Trophoblast cell (in vitro differentiated cells and primary cell): ENCODE data around the gene PRKRIP1.
A peak's percentile ranks its signal among the peaks of the same experiment; 100 is the strongest.

Experiments used
- DNase-seq, 2 donors: peaks; one replicate each; pipeline ENCODE4 v3.0.0-alpha.2; 2016
- H2AFZ ChIP-seq: 2 replicates; pipeline ENCODE4 v1.6.1; 2013; ENCODE audit warnings: low read length, moderate library complexity, mild to moderate bottlenecking; ENCODE audit not compliant: insufficient read depth, poor library complexity
- H2AK5ac ChIP-seq: 2 replicates; pipeline ENCODE4 v1.6.1; 2013; ENCODE audit warnings: mild to moderate bottlenecking, low read length
- H2BK120ac ChIP-seq: 2 replicates; pipeline ENCODE4 v1.6.1; 2013; ENCODE audit warnings: low read length, mild to moderate bottlenecking, moderate library complexity; ENCODE audit not compliant: insufficient read depth, poor library complexity
- H2BK12ac ChIP-seq: 2 replicates; pipeline ENCODE4 v1.6.1; 2013; ENCODE audit warnings: mild to moderate bottlenecking, low read length, moderate library complexity
- H2BK5ac ChIP-seq: 2 replicates; pipeline ENCODE4 v1.6.1; 2013; ENCODE audit warnings: low read length, low read depth, moderate library complexity, mild to moderate bottlenecking; ENCODE audit not compliant: poor library complexity
- H3K14ac ChIP-seq: 2 replicates; pipeline ENCODE4 v1.6.1; 2013; ENCODE audit warnings: mild to moderate bottlenecking, low read length
- H3K18ac ChIP-seq: 2 replicates; pipeline ENCODE4 v1.6.1; 2013; ENCODE audit warnings: mild to moderate bottlenecking, low read length
- H3K23ac ChIP-seq: 2 replicates; pipeline ENCODE4 v1.6.1; 2013; ENCODE audit warnings: low read length
- H3K27ac ChIP-seq: 2 replicates; pipeline ENCODE4 v1.5.1; 2013; ENCODE audit warnings: low read depth, mild to moderate bottlenecking, inconsistent platforms, low read length, moderate library complexity
- H3K27me3 ChIP-seq: 2 replicates; pipeline ENCODE4 v1.6.1; 2013; ENCODE audit warnings: inconsistent platforms, mild to moderate bottlenecking, low read length, moderate library complexity; ENCODE audit not compliant: insufficient read depth
- H3K36me3 ChIP-seq, 2 experiments: 1 replicate in 1 of 2; 2 replicates in 1 of 2; pipeline ENCODE4 v1.6.1; 2013; ENCODE audit warnings: low read length in 2 of 2, mild to moderate bottlenecking in 2 of 2, moderate library complexity in 1 of 2; ENCODE audit not compliant: insufficient read depth in 2 of 2, control insufficient read depth in 1 of 2
- H3K4ac ChIP-seq: 2 replicates; pipeline ENCODE4 v1.6.1; 2013; ENCODE audit warnings: low read depth, mild to moderate bottlenecking, low read length, moderate library complexity
- H3K4me1 ChIP-seq, 2 experiments: 1 replicate in 1 of 2; 2 replicates in 1 of 2; pipeline ENCODE4 v1.6.1; 2013; ENCODE audit warnings: low read length in 2 of 2, mild to moderate bottlenecking in 2 of 2, moderate library complexity in 1 of 2; ENCODE audit not compliant: insufficient read depth in 2 of 2, control insufficient read depth in 1 of 2
- H3K4me2 ChIP-seq: 2 replicates; pipeline ENCODE4 v1.6.1; 2013; ENCODE audit warnings: inconsistent platforms, mild to moderate bottlenecking, low read length, moderate library complexity
- H3K4me3 ChIP-seq: 2 replicates; pipeline ENCODE4 v1.5.1; 2013; ENCODE audit warnings: mild to moderate bottlenecking, low read depth, low read length, inconsistent platforms
- H3K79me1 ChIP-seq: one replicate; pipeline ENCODE4 v1.6.1; 2013; ENCODE audit warnings: low read length
- H3K79me2 ChIP-seq: 2 replicates; pipeline ENCODE4 v1.6.1; 2013; ENCODE audit warnings: low read length, mild to moderate bottlenecking; ENCODE audit not compliant: control insufficient read depth, insufficient read depth, poor library complexity
- H3K9ac ChIP-seq: 2 replicates; pipeline ENCODE4 v1.6.1; 2013; ENCODE audit warnings: mild to moderate bottlenecking, low read length
- H3K9me3 ChIP-seq: 2 replicates; pipeline ENCODE4 v1.6.1; 2013; ENCODE audit warnings: low read depth, mild to moderate bottlenecking, control low read depth, inconsistent platforms, low read length; ENCODE audit not compliant: insufficient read depth
- H4K12ac ChIP-seq: 2 replicates; pipeline ENCODE4 v1.6.1; 2013; ENCODE audit warnings: low read depth, mild to moderate bottlenecking, low read length, moderate library complexity
- H4K8ac ChIP-seq: 2 replicates; pipeline ENCODE4 v1.6.1; 2013; ENCODE audit warnings: low read depth, mild to moderate bottlenecking, low read length, moderate library complexity
- H4K91ac ChIP-seq: one replicate; pipeline ENCODE4 v1.6.1; 2013; ENCODE audit warnings: low read depth, mild to moderate bottlenecking, low read length, moderate library complexity
- WGBS: extraction: QIAGEN DNeasy Blood & Tissue Kit; methylation state at CpG from one replicate; pipeline ENCODE4 v1.1.7; 2013; ENCODE audit warnings: missing lambda C conversion rate; ENCODE audit not compliant: insufficient read length, insufficient coverage; ENCODE audit errors: extremely low coverage; 5-methylcytosine and 5-hydroxymethylcytosine counted together

The PRKRIP1 gene

DNA sequence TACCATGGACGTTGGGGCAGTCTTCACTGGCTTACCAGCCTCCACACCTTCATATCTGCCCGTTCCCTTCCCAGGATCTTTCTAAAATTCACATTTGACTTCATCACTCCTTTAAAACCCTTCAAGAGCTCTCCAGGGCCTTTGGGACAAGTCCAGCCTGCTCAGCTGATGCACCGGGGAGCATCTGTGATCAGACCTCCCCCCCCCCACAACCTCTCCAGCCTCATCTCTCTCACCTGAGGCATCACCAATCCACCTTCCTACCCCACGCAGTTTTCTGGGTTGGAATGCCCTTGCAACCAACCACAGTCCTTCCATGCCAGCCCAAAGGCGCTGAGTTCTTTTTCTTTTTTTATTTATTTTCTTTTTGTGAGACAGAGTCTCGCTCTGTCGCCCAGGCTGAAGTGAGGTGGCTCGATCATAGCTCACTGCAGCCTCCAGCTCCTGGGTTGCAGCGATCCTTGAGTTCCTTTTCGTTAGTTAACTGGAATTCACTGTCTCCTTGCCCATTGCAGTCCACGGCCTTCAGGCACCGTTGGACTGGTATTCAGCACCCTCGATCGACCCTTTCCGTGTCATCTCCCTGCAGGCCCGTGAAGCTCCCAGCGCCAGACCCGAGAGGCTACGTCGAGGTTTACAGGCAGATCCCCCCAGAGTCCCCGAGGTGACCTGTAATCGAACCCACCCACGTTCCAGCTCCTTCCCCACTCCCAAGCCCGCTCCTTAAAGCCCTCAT is 67.8 kb downstream of the PRKRIP1 start:
- WGBS = no CpG with 5 or more reads among the region's 24 CpGs
- Histone ChIP-seq H4K91ac (peak overlapping the region; percentile 95), H4K8ac (peak overlapping the region; percentile 100), H2AK5ac (peak overlapping the region; percentile 61), H3K4me2 (peak overlapping the region; percentile 69), H3K9ac (peak overlapping the region; percentile 90), H2BK12ac (no peak overlapping the region), H3K4ac (peak overlapping the region; percentile 88), H3K79me2 (peaks cover 11% of the 10 kb centered on the region), H2AFZ (peak overlapping the region; percentile 90), H3K36me3 (peaks cover 24 to 26% of the 10 kb centered on the region in 2 experiments), H3K27ac (no peak overlapping the region), H3K79me1 (peaks cover 7% of the 10 kb centered on the region), H3K18ac (peak overlapping the region; percentile 62), H3K23ac (no peak overlapping the region), H2BK5ac (peak overlapping the region; percentile 35), H3K9me3 (no peaks in the 10 kb centered on the region), H2BK120ac (peak overlapping the region; percentile 60), H3K27me3 (no peaks in the 10 kb centered on the region), H3K4me1 (peaks cover 3 to 12% of the 10 kb centered on the region in 2 experiments), H3K4me3 (peak overlapping the region; percentile 93), H3K14ac (peak overlapping the region; percentile 92), H4K12ac (peak overlapping the region; percentile 74)
- peak in 1 of 2 donors; percentile 26 for DNase-seq

DNA sequence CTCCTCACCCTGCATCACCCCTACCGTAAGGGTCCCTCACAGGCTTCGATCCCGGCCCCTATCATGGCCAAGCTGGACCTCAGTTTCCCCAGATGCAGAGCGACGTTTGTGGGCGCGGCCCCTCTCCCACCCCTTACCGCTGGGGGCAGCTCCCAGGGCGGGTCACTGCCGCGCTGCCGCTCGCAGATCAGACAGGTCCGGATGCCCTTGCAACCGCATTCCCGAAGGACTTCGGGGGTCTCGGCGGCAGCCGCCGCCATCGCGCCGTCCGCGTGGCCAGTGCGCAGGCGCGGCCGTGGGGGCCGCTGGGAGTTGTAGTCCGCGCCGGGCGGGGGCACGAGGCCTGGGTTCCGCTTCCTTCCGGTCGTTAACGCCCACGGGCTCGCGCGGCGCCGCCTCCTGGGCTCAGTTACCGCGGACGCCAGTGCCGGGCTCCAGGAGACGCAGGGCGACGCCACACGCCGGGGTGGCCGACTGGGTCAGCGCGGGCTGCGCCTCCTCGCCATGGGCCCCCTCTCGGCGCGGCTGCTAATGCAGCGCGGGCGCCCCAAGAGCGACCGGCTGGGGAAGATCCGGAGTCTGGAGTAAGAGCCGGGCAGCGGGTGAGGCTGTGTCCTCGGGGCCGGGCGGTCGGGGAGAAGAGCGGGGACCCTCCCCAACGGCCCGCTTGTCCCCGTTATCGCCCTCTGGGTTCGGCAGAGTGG is 68.6 kb downstream of the PRKRIP1 start, which contains the start of the genes ALKBH4 and LRWD1:
ALKBH4 (minus strand) TSS at position 287 of the 704 bp plus-strand sequence; CDS start at position 260, 27 bp downstream.
LRWD1 (plus strand) TSS at position 408 of the 704 bp plus-strand sequence; CDS start at position 505, 97 bp downstream.
- H4K91ac ChIP-seq = peak within 1 kb of the TSS; percentile 95
- peaks cover 25% of the 10 kb centered on the region in 2 experiments for H3K36me3 ChIP-seq
- peak within 1 kb of the TSS; percentile 61 for H2AK5ac ChIP-seq
- peak within 1 kb of the TSS; percentile 39 for H2BK5ac ChIP-seq
- peak within 1 kb of the TSS; percentile 90 for H3K9ac ChIP-seq
- peak within 1 kb of the TSS; percentile 100 for H4K8ac ChIP-seq
- H2BK120ac ChIP-seq = peak within 1 kb of the TSS; percentile 60
- peak within 1 kb of the TSS; percentile 66 for H3K18ac ChIP-seq
- H3K23ac ChIP-seq = no peak within 1 kb of the TSS
- WGBS = no CpG with 5 or more reads among the region's 81 CpGs
- H3K4me2 ChIP-seq = peak within 1 kb of the TSS; percentile 69
- H3K4ac ChIP-seq = peak within 1 kb of the TSS; percentile 88
- H3K14ac ChIP-seq = peak within 1 kb of the TSS; percentile 92
- peaks cover 7% of the 10 kb centered on the region for H3K79me1 ChIP-seq
- H3K4me1 ChIP-seq = peaks cover 3 to 12% of the 10 kb centered on the region in 2 experiments
- DNase-seq = peak; percentile 93 to 96
- H3K27me3 ChIP-seq = no peaks in the 10 kb centered on the region
- no peak within 1 kb of the TSS for H2BK12ac ChIP-seq
- peaks cover 11% of the 10 kb centered on the region for H3K79me2 ChIP-seq
- H4K12ac ChIP-seq = peak within 1 kb of the TSS; percentile 74
- peak within 1 kb of the TSS; percentile 99 for H2AFZ ChIP-seq
- no peaks in the 10 kb centered on the region for H3K9me3 ChIP-seq
- H3K27ac ChIP-seq = no peak within 1 kb of the TSS
- peak within 1 kb of the TSS; percentile 93 for H3K4me3 ChIP-seq

DNA sequence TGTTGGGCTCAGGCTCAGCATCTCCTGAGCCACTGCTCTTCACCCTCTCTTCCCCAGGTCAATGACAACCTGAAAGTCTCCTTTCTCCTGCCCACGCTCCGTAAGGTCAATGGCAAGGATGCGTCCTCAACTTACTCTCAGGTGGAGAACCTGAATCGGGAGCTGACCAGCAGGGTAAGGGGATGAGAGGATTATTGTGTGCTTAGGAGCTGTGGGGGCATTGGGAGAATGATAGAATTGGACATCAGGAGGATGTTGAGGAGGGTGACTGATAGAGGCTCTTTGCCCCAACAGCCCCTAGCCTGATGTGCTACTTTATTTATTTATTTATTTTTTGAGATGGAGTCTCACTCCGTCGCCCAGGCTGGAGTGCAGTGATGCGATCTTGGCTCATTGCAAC is 69.9 kb downstream of the PRKRIP1 start:
- H2AK5ac ChIP-seq = no peak overlapping the region
- no peak overlapping the region for H4K91ac ChIP-seq
- H2BK5ac ChIP-seq = no peak overlapping the region
- no peak overlapping the region for H3K9ac ChIP-seq
- no peak overlapping the region for H3K27ac ChIP-seq
- peaks cover 29 to 34% of the 10 kb centered on the region in 2 experiments for H3K36me3 ChIP-seq
- H2AFZ ChIP-seq = no peak overlapping the region
- H2BK12ac ChIP-seq = no peak overlapping the region
- no peak overlapping the region for H4K12ac ChIP-seq
- H3K18ac ChIP-seq = no peak overlapping the region
- DNase-seq = no peak
- peak overlapping the region; percentile 69 for H3K4me2 ChIP-seq
- peaks cover 11% of the 10 kb centered on the region for H3K79me2 ChIP-seq
- no peak overlapping the region for H2BK120ac ChIP-seq
- no CpG with 5 or more reads among the region's 7 CpGs for WGBS
- no peaks in the 10 kb centered on the region for H3K27me3 ChIP-seq
- peaks cover 3 to 12% of the 10 kb centered on the region in 2 experiments for H3K4me1 ChIP-seq
- H3K4ac ChIP-seq = no peak overlapping the region
- H3K79me1 ChIP-seq = peaks cover 7% of the 10 kb centered on the region
- H3K23ac ChIP-seq = no peak overlapping the region
- H3K9me3 ChIP-seq = no peaks in the 10 kb centered on the region
- H3K4me3 ChIP-seq = no peak overlapping the region
- H4K8ac ChIP-seq = no peak overlapping the region
- H3K14ac ChIP-seq = no peak overlapping the region

DNA sequence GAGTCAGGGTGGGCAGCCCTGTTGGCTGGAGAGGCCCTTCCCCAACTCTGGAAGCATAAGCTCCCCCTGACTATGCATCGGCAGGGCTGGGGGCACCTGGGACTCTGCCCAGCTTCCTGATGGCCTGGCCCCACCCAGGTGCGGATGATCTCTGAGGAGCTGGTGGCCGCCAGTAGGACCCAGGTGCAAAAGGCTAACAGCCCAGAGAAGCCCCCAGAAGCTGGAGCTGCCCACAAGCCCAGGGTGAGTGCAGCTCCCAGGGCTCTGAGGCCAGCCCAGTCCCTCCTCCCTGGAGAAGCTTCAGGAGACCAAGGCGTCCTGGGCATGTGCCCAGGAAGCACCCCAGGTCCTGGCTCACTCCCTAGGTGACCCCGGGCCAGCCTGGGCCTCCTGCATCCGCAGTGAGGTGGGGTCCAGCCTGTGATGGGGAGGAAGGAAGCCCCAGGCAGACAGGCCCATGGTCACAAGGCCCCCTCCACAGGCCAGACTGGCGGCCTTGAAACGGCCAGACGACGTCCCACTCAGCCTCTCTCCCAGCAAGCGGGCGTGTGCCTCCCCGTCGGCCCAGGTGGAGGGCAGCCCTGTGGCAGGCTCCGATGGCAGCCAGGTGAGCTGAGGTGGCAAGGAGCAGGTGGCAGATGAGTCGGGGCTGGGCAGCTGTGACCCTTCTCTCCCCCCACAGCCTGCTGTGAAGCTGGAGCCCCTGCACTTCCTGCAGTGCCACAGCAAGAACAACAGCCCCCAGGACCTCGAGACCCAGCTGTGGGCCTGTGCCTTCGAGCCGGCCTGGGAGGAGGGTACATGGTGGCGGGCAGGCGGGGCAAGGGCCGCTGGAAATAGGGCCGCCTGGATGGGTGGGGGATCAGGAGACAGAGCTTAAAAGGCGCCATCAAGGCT is 71.7 kb downstream of the PRKRIP1 start:
- no peaks in the 10 kb centered on the region for H3K9me3 ChIP-seq
- H3K4ac ChIP-seq = no peak overlapping the region
- H3K36me3 ChIP-seq = peaks cover 38 to 49% of the 10 kb centered on the region in 2 experiments
- no peak overlapping the region for H3K9ac ChIP-seq
- no peak overlapping the region for H3K18ac ChIP-seq
- no peak overlapping the region for H4K91ac ChIP-seq
- no peak overlapping the region for H4K8ac ChIP-seq
- H4K12ac ChIP-seq = no peak overlapping the region
- no peak overlapping the region for H3K27ac ChIP-seq
- H3K79me1 ChIP-seq = peaks cover 7% of the 10 kb centered on the region
- no peak overlapping the region for H3K4me3 ChIP-seq
- no CpG with 5 or more reads among the region's 24 CpGs for WGBS
- peaks cover 3 to 12% of the 10 kb centered on the region in 2 experiments for H3K4me1 ChIP-seq
- no peak for DNase-seq
- peaks cover 11% of the 10 kb centered on the region for H3K79me2 ChIP-seq
- H2BK5ac ChIP-seq = no peak overlapping the region
- no peak overlapping the region for H3K14ac ChIP-seq
- H2AK5ac ChIP-seq = no peak overlapping the region
- H3K27me3 ChIP-seq = no peaks in the 10 kb centered on the region
- H2BK12ac ChIP-seq = no peak overlapping the region
- H2BK120ac ChIP-seq = no peak overlapping the region
- H3K23ac ChIP-seq = no peak overlapping the region
- no peak overlapping the region for H2AFZ ChIP-seq
- no peak overlapping the region for H3K4me2 ChIP-seq
